Neural progenitor cell (in vitro differentiated cells): ENCODE measurements around the gene MYO1E. TPM values are rescaled to one million over a fixed set of nuclear protein-coding genes. Genes with fewer than 3 reads are reported as not detected.

Experiments used
- DNase-seq: peaks from one replicate; pipeline ENCODE4 v3.0.0-alpha.2; 2016; ENCODE audit warnings: low spot score
- H2AFZ ChIP-seq: fragments of 200-600 bp; sonication (generic); replicated peaks from 2 replicates; pipeline ENCODE4 v1.6.1; 2016; ENCODE audit warnings: antibody characterized with exemption
- H3F3A ChIP-seq: fragments of 200-600 bp; sonication (generic); 2 replicates; pipeline ENCODE4 v1.6.1; 2016; ENCODE audit warnings: antibody characterized with exemption, low read depth
- H3K27ac ChIP-seq: fragments of 200-600 bp; sonication (generic); 2 replicates; pipeline ENCODE4 v1.5.1; 2016; ENCODE audit warnings: mild to moderate bottlenecking
- H3K27me3 ChIP-seq: fragments of 200-600 bp; sonication (generic); 2 replicates; pipeline ENCODE4 v1.6.1; 2016; ENCODE audit warnings: mild to moderate bottlenecking, moderate library complexity
- H3K36me3 ChIP-seq: fragments of 200-600 bp; sonication (generic); 2 replicates; pipeline ENCODE4 v1.5.1; 2016
- H3K4me1 ChIP-seq: fragments of 200-600 bp; sonication (generic); 2 replicates; pipeline ENCODE4 v1.6.1; 2016; ENCODE audit warnings: mixed run types
- H3K4me2 ChIP-seq: fragments of 200-600 bp; sonication (generic); 2 replicates; pipeline ENCODE4 v1.6.1; 2016
- H3K4me3 ChIP-seq: fragments of 200-600 bp; sonication (generic); 2 replicates; pipeline ENCODE4 v1.5.1; 2016
- H3K79me2 ChIP-seq: fragments of 200-600 bp; sonication (generic); 2 replicates; pipeline ENCODE4 v1.6.1; 2016; ENCODE audit warnings: low read depth
- H3K9ac ChIP-seq: fragments of 200-600 bp; sonication (generic); 2 replicates; pipeline ENCODE4 v1.6.1; 2016
- H3K9me3 ChIP-seq: fragments of 200-600 bp; sonication (generic); 2 replicates; pipeline ENCODE4 v1.5.1; 2016; ENCODE audit warnings: low read depth
- H4K20me1 ChIP-seq: fragments of 200-600 bp; sonication (generic); 2 replicates; pipeline ENCODE4 v1.6.1; 2016; ENCODE audit warnings: low read depth
- H3K27ac Mint-ChIP-seq: 3 replicates; pipeline ENCODE4 v1.8.0; 2021; ENCODE audit warnings: mixed read lengths
- H3K27me3 Mint-ChIP-seq: 2 replicates; pipeline ENCODE4 v1.8.0; 2022; ENCODE audit warnings: low read depth, mild to moderate bottlenecking, inconsistent platforms, moderate library complexity, mixed read lengths; ENCODE audit not compliant: insufficient read depth
- H3K36me3 Mint-ChIP-seq: 3 replicates; pipeline ENCODE4 v1.8.0; 2021; ENCODE audit warnings: mixed read lengths
- H3K4me1 Mint-ChIP-seq: 3 replicates; pipeline ENCODE4 v1.8.0; 2021; ENCODE audit warnings: mixed read lengths
- H3K4me3 Mint-ChIP-seq: 3 replicates; pipeline ENCODE4 v1.8.0; 2021; ENCODE audit warnings: mild to moderate bottlenecking, moderate library complexity, mixed read lengths
- H3K9me3 Mint-ChIP-seq: 3 replicates; pipeline ENCODE4 v1.8.0; 2020; ENCODE audit warnings: mixed read lengths
- EZH2 ChIP-seq: fragments of 200-600 bp; sonication (generic); IDR thresholded peaks from 2 replicates; pipeline ENCODE4 v1.6.1; 2017; ENCODE audit warnings: antibody characterized with exemption, mild to moderate bottlenecking, moderate library complexity
- EZH2phosphoT487 ChIP-seq: fragments of 200-600 bp; sonication (generic); IDR thresholded peaks from 2 replicates; pipeline ENCODE4 v1.6.1; 2017; ENCODE audit warnings: antibody characterized with exemption
- total RNA-seq: library from RNA; depleted of rRNA; stranded (reverse); fragments of >200 nt; gene quantifications from 2 replicates; pipeline ENCODE4 v1.2.3, GENCODE V29; 2015; ENCODE audit warnings: low replicate concordance
- TF ChIP-seq, protein P1 (sequence below): fragments of 200-600 bp; sonication (generic); IDR thresholded peaks from 2 replicates; pipeline ENCODE4 v1.5.1; 2017; ENCODE audit warnings: antibody characterized with exemption, mild to moderate bottlenecking

The MYO1E gene
- total RNA-seq, 1 donor from 2014 or later = 49.7 TPM

DNA sequence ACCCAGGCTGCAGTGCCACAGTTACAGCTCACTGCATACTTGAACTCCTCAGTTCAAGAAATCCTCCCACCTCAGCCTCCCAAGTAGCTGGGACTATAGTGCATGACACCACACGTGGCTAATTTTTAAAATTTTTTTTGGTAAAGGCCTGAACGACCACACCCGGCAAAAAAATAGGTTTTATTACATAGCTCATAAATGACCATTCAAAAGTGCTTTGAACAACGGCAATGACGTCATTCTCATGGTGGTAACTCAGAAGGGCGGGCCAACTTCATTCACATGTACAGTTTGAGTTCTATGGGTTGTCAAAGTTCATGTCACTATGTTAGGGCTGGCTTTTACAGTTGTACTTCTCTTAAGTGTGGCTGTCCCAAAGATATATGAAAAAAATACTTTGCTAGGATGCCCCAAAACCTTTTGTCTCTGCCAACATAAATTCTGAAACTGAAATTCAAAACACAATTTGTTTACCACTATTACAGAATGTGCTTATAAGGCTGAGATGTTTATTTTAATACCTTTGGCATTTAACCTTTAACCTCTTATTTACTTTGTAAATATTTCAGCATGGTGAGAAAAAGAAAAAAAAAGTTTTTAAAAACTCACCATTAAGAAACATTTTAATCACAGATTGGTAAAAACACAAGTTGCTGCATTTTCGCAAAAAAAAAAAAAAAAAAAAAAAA is 6.2 kb downstream of the MYO1E start:
- Mint-ChIP-seq H3K4me1 (peaks cover 8% of the 10 kb centered on the region), H3K9me3 (peaks cover 2% of the 10 kb centered on the region), H3K27me3 (peaks cover 11% of the 10 kb centered on the region), H3K36me3 (no peaks in the 10 kb centered on the region), H3K4me3 (no peak overlapping the region), H3K27ac (no peak overlapping the region)
- Histone ChIP-seq H3K4me2 (no peak overlapping the region), H3K27ac (no peak overlapping the region), H3K9me3 (no peaks in the 10 kb centered on the region), H3K4me3 (no peak overlapping the region), H3K79me2 (peaks cover 32% of the 10 kb centered on the region), H3F3A (no peaks in the 10 kb centered on the region), H3K9ac (no peak overlapping the region), H2AFZ (no peak overlapping the region), H3K36me3 (no peaks in the 10 kb centered on the region), H3K4me1 (peaks cover 6% of the 10 kb centered on the region), H3K27me3 (peaks cover 13% of the 10 kb centered on the region), H4K20me1 (peaks cover 21% of the 10 kb centered on the region)
- no peak for DNase-seq
- TF ChIP-seq, protein P1, sequence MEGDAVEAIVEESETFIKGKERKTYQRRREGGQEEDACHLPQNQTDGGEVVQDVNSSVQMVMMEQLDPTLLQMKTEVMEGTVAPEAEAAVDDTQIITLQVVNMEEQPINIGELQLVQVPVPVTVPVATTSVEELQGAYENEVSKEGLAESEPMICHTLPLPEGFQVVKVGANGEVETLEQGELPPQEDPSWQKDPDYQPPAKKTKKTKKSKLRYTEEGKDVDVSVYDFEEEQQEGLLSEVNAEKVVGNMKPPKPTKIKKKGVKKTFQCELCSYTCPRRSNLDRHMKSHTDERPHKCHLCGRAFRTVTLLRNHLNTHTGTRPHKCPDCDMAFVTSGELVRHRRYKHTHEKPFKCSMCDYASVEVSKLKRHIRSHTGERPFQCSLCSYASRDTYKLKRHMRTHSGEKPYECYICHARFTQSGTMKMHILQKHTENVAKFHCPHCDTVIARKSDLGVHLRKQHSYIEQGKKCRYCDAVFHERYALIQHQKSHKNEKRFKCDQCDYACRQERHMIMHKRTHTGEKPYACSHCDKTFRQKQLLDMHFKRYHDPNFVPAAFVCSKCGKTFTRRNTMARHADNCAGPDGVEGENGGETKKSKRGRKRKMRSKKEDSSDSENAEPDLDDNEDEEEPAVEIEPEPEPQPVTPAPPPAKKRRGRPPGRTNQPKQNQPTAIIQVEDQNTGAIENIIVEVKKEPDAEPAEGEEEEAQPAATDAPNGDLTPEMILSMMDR = no peak
- no peak for TF ChIP-seq EZH2
- TF ChIP-seq EZH2phosphoT487 = no peak

DNA sequence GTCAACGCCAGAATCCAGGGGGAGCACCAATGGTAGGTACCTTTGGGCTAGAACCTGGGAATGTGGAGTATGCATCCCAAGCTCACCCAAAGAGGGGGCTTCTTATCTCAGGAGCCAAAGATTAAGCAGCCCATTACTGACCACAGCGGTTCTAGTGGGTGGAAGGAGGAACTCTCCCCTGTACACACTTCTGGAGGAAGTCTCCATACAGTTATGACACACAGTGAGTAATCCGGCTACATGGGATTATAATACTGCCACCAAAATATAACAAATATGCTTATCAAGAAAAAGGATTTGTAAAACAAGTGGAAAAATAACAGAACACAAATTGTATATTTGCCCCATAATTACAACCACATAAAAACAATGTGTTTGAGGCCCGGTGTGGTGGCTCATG is 8.4 kb downstream of the MYO1E start:
- TF ChIP-seq, protein P1 = no peak
- TF ChIP-seq EZH2phosphoT487 (no peak), EZH2 (no peak)
- Mint-ChIP-seq H3K9me3 (no peaks in the 10 kb centered on the region), H3K27ac (no peak overlapping the region), H3K4me3 (no peak overlapping the region), H3K36me3 (no peaks in the 10 kb centered on the region), H3K27me3 (peaks cover 3% of the 10 kb centered on the region), H3K4me1 (no peaks in the 10 kb centered on the region)
- H3K36me3 ChIP-seq = no peaks in the 10 kb centered on the region
- no peak overlapping the region for H3K27ac ChIP-seq
- no peak overlapping the region for H3K4me3 ChIP-seq
- no peaks in the 10 kb centered on the region for H3F3A ChIP-seq
- H3K27me3 ChIP-seq = no peaks in the 10 kb centered on the region
- H3K4me1 ChIP-seq = peaks cover 3% of the 10 kb centered on the region
- no peaks in the 10 kb centered on the region for H4K20me1 ChIP-seq
- H2AFZ ChIP-seq = no peak overlapping the region
- no peak overlapping the region for H3K4me2 ChIP-seq
- DNase-seq = no peak
- H3K9me3 ChIP-seq = no peaks in the 10 kb centered on the region
- H3K9ac ChIP-seq = no peak overlapping the region
- H3K79me2 ChIP-seq = peaks cover 14% of the 10 kb centered on the region

DNA sequence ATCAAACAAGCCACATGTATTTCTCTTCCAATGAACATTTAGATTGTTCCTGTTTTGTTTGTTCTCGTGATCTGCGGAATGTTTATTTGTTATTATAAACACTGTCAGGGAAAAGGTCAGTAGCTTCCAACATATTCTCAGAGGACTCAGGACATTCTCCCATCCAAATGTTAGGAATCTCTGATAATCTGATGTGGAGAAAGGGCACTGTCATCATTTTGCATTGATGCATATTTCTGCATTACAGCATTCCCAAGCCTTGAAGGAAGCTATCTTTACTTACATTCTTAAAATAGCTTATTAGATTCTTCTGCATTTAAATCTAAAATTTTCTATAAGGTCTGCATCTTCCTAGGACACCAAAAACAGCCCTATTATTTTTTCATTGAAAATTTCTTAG is 10.3 kb downstream of the MYO1E start:
- H3K27me3 ChIP-seq = no peaks in the 10 kb centered on the region
- no peaks in the 10 kb centered on the region for H4K20me1 ChIP-seq
- no peak overlapping the region for H3K27ac ChIP-seq
- no peaks in the 10 kb centered on the region for H3K36me3 ChIP-seq
- peaks cover 10% of the 10 kb centered on the region for H3K79me2 ChIP-seq
- H3K27ac Mint-ChIP-seq = no peak overlapping the region
- no peak overlapping the region for H3K4me2 ChIP-seq
- no peak overlapping the region for H3K4me3 Mint-ChIP-seq
- H2AFZ ChIP-seq = no peak overlapping the region
- no peaks in the 10 kb centered on the region for H3K36me3 Mint-ChIP-seq
- H3K4me1 Mint-ChIP-seq = no peaks in the 10 kb centered on the region
- peaks cover 6% of the 10 kb centered on the region for H3K27me3 Mint-ChIP-seq
- no peak overlapping the region for H3K4me3 ChIP-seq
- no peaks in the 10 kb centered on the region for H3K9me3 Mint-ChIP-seq
- H3K9ac ChIP-seq = no peak overlapping the region
- no peaks in the 10 kb centered on the region for H3F3A ChIP-seq
- no peaks in the 10 kb centered on the region for H3K9me3 ChIP-seq
- DNase-seq = no peak
- TF ChIP-seq, protein P1 = no peak
- TF ChIP-seq EZH2phosphoT487 (no peak), EZH2 (no peak)
- peaks cover 3% of the 10 kb centered on the region for H3K4me1 ChIP-seq
